Kidney (tissue), 14 donors: ENCODE results near the gene RASGRP3. TPM values are rescaled to one million over a fixed set of nuclear protein-coding genes. Genes with fewer than 3 reads are reported as not detected.

Experiments
- DNase-seq, 5 donors: peaks; one replicate each; pipeline ENCODE4 v3.0.0-alpha.2; 2013 to 2020
- FAIRE-seq: peaks from 2 replicates; lab custom pipeline; 2012; peaks lifted over from hg19 to GRCh38; lab: Jason Lieb, UNC
- H3K27ac ChIP-seq, 2 donors: one replicate each; pipeline ENCODE4 v1.7.0; 2013; ENCODE audit warnings: low read depth in 2 of 2, low read length in 2 of 2, inconsistent platforms in 1 of 2
- H3K27me3 ChIP-seq: one replicate; pipeline ENCODE4 v1.7.1; 2013; ENCODE audit warnings: low read length, inconsistent platforms; ENCODE audit not compliant: control insufficient read depth, insufficient read depth
- H3K36me3 ChIP-seq, 3 donors: one replicate each; pipeline versions ENCODE4 v1.7.0 to v1.7.1; 2013; ENCODE audit warnings: low read length in 3 of 3, control low read depth in 1 of 3, inconsistent platforms in 1 of 3; ENCODE audit not compliant: insufficient read depth in 3 of 3, control insufficient read depth in 2 of 3
- H3K4me1 ChIP-seq, 3 donors: one replicate each; pipeline versions ENCODE4 v1.7.0 to v1.7.1; 2013; ENCODE audit warnings: low read length in 3 of 3, inconsistent platforms in 1 of 3, low read depth in 1 of 3; ENCODE audit not compliant: control insufficient read depth in 2 of 3, insufficient read depth in 2 of 3
- H3K4me3 ChIP-seq, 3 donors: one replicate each; pipeline versions ENCODE4 v1.7.0 to v1.8.1; 2013; ENCODE audit warnings: low read length in 3 of 3, control low read depth in 1 of 3, inconsistent platforms in 1 of 3
- H3K9ac ChIP-seq, 3 donors: one replicate each; pipeline versions ENCODE4 v1.7.0 to v1.7.1; 2013; ENCODE audit warnings: low read length in 3 of 3, control low read depth in 1 of 3, inconsistent platforms in 1 of 3
- H3K9me3 ChIP-seq, 3 donors: one replicate each; pipeline versions ENCODE4 v1.7.0 to v1.7.1; 2013; ENCODE audit warnings: low read length in 3 of 3, control low read depth in 1 of 3, inconsistent platforms in 1 of 3; ENCODE audit not compliant: control insufficient read depth in 2 of 3, insufficient read depth in 1 of 3
- CTCF ChIP-seq: IDR thresholded peaks from 3 replicates; pipeline ENCODE4 v1.5.1; 2012; ENCODE audit warnings: mild to moderate bottlenecking, moderate library complexity, borderline replicate concordance; ENCODE audit not compliant: insufficient read depth; ENCODE audit errors: extremely low read depth
- intact Hi-C: fragments of 100-400 bp; cut with DNase I; formaldehyde crosslinking; loops from one replicate; pipeline ENCODE4 v1.11.1; 2022
- polyA plus RNA-seq: library from polyadenylated mRNA; stranded (reverse); fragments of 350-450 nt; fragmentation: Illumina TruSeq; extraction: RNeasy Lipid Tissue Mini Kit (QIAGEN cat#74804); gene quantifications from one replicate; pipeline ENCODE4 v1.2.3, GENCODE V29; 2014; ENCODE audit warnings: low read depth, low replicate concordance; ENCODE audit not compliant: insufficient read depth
- total RNA-seq: library from RNA; stranded (reverse); fragmentation: NEBNext Ultra II Directional; extraction: Animal tissue kit (Norgen Biotek cat#: 25700); gene quantifications from one replicate; pipeline ENCODE4 v1.2.1, GENCODE V29; 2021
- donor health status: control.
- donor health status: control.
- donor health status: control.
- donor health status: control.
- donor health status: control.
- donor health status: DM: yes; HTN: yes; CAD: no.
- donor health status: Normal renal cell carcinoma (clear cell type).

The RASGRP3 gene
- total and polyA plus RNA-seq, 2 donors from 2014 or later, result 7.8 to 22.6 TPM

GRCh38 chr2:33518200-33518599, 41.8 kb downstream of the RASGRP3 start:
- FAIRE-seq (no peak), DNase-seq (no peak)
- no peak overlapping the region for H3K4me3 ChIP-seq
- TF ChIP-seq CTCF, result no peak
- H3K9me3 ChIP-seq, result no peaks in the 10 kb centered on the region
- H3K27me3 ChIP-seq, result no peaks in the 10 kb centered on the region
- H3K9ac ChIP-seq, result no peak overlapping the region
- H3K4me1 ChIP-seq, result peaks cover 0 to 2% (median 0%) of the 10 kb centered on the region in 3 donors
- intact Hi-C loops, result no loop called here
- H3K36me3 ChIP-seq, result no peaks in the 10 kb centered on the region
- H3K27ac ChIP-seq, result no peak overlapping the region

- Histone ChIP-seq H3K4me1 (peaks cover 0 to 2% (median 0%) of the 10 kb centered on the region in 3 donors), H3K9me3 (no peaks in the 10 kb centered on the region), H3K27me3 (no peaks in the 10 kb centered on the region), H3K4me3 (no peak overlapping the region), H3K27ac (no peak overlapping the region), H3K9ac (no peak overlapping the region), H3K36me3 (no peaks in the 10 kb centered on the region)
- intact Hi-C loops, result no loop called here
- FAIRE-seq (no peak), DNase-seq (no peak)
- TF ChIP-seq CTCF, result no peak
Measured at GRCh38 chr2:33518929-33519328, 42.5 kb downstream of the RASGRP3 start.

DNA sequence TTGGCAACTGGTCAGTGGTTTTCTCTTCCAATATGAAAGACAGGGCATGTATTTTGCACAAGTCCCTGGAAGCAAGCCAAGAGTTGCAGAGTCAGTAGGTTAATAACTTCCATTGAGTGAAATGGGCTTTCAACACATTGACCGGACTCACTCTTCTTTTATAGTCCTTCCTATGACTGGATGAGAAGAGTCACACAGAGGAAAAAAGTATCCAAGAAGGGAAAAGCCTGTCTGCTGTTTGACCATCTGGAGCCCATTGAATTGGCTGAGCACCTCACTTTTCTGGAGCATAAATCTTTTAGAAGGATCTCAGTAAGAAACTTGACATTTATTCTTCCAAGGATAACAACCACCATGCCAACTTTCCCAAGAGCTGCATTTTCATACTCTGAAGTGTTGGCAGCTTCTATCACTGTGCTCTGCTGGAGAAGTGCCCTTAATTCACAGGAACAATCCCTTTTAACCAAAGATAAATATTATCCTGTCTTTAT, 45.4 kb downstream of the RASGRP3 start:
- DNase-seq, result peak in 3 of 5 donors; percentile 30 to 87 (median 66)
- no peak for FAIRE-seq
- intact Hi-C loops, result no loop called here
- H3K4me1 ChIP-seq, result peaks cover 0 to 2% (median 0%) of the 10 kb centered on the region in 3 donors
- no peaks in the 10 kb centered on the region for H3K36me3 ChIP-seq
- H3K9ac ChIP-seq, result no peak overlapping the region
- H3K27me3 ChIP-seq, result no peaks in the 10 kb centered on the region
- TF ChIP-seq CTCF, result no peak
- no peak overlapping the region for H3K27ac ChIP-seq
- H3K9me3 ChIP-seq, result no peaks in the 10 kb centered on the region
- no peak overlapping the region for H3K4me3 ChIP-seq

DNA sequence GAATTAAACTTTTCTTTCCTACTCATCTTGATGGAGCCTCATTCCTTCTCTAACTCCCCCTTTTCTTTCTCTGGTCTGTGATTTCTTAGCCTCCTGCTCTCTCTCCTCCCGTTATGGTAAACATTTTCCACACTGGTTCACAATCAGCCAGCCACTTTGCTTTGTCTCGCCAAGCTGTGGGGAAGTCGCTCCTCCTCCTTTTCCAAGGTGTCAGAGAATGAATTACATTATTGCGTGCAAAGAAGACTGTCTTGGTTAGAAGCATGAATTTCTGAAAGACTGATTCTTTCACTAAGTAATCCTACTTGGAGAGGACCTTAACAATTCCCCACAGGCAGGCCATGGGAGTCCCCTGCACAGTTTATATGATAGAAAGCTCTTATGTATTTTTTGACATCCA, 46.1 kb downstream of the RASGRP3 start:
- FAIRE-seq (no peak), DNase-seq (peak in 2 of 5 donors; percentile 7 to 10)
- H3K9ac ChIP-seq, result no peak overlapping the region
- no peak overlapping the region for H3K4me3 ChIP-seq
- TF ChIP-seq CTCF, result no peak
- no peak overlapping the region for H3K27ac ChIP-seq
- H3K27me3 ChIP-seq, result no peaks in the 10 kb centered on the region
- H3K4me1 ChIP-seq, result peaks cover 0 to 2% (median 0%) of the 10 kb centered on the region in 3 donors
- intact Hi-C loops, result no loop called here
- H3K36me3 ChIP-seq, result no peaks in the 10 kb centered on the region
- H3K9me3 ChIP-seq, result no peaks in the 10 kb centered on the region
